ENCODE results near the gene SEMA4D.
A peak's percentile ranks its signal among the peaks of the same experiment; 100 is the strongest.
"Not testable (repeated sequence)": the region's sequence is repeated elsewhere in the genome, so short reads cannot be mapped to it uniquely, and the experiment has no call there.

The SEMA4D gene

GRCh38 chr9:89358985-89359384 lies 138.9 kb downstream of the SEMA4D start:
- peak in 18 of 56 donors; percentile 16 to 57 (median 32) for DNase-seq

- DNase-seq, result no peak
These were observed 139.5 kb downstream of the SEMA4D start for GRCh38 chr9:89358376-89358916.

- DNase-seq, result no peak
These were observed 140.3 kb downstream of the SEMA4D start for GRCh38 chr9:89357331-89358197.

- no peak for DNase-seq
These were observed 141.1 kb downstream of the SEMA4D start for GRCh38 chr9:89356782-89357181.

GRCh38 chr9:89354471-89354870 lies 143.4 kb downstream of the SEMA4D start:
- DNase-seq, result no peak

GRCh38 chr9:89353989-89354388 lies 143.9 kb downstream of the SEMA4D start:
- peak in 1 of 56 donors; percentile 13 for DNase-seq

- no peak for DNase-seq
These were observed 144.9 kb downstream of the SEMA4D start for GRCh38 chr9:89352874-89353649.

GRCh38 chr9:89352451-89352850 lies 145.5 kb downstream of the SEMA4D start:
- DNase-seq, result no peak

GRCh38 chr9:89351584-89352300 lies 146.2 kb downstream of the SEMA4D start:
- DNase-seq, result no peak

- DNase-seq, result no peak
These were observed 146.8 kb downstream of the SEMA4D start for GRCh38 chr9:89350988-89351557.

GRCh38 chr9:89349607-89350006 lies 148.3 kb downstream of the SEMA4D start:
- no peak for DNase-seq

GRCh38 chr9:89347651-89348050 lies 150.3 kb downstream of the SEMA4D start:
- no peak for DNase-seq

GRCh38 chr9:89346696-89347095 lies 151.2 kb downstream of the SEMA4D start:
- DNase-seq, result no peak

GRCh38 chr9:89345476-89345875 lies 152.4 kb downstream of the SEMA4D start:
- no peak for DNase-seq

- not testable (repeated sequence) for DNase-seq
These were observed 154.1 kb downstream of the SEMA4D start for GRCh38 chr9:89343812-89344211.

- no peak for DNase-seq
These were observed 155.0 kb downstream of the SEMA4D start for GRCh38 chr9:89342948-89343347.

GRCh38 chr9:89342213-89342612 lies 155.7 kb downstream of the SEMA4D start:
- no peak for DNase-seq

GRCh38 chr9:89340332-89340731 lies 157.6 kb downstream of the SEMA4D start:
- DNase-seq, result no peak

GRCh38 chr9:89339807-89340206 lies 158.1 kb downstream of the SEMA4D start:
- no peak for DNase-seq

- DNase-seq, result no peak
These were observed 167.4 kb downstream of the SEMA4D start for GRCh38 chr9:89330513-89330912.

GRCh38 chr9:89329917-89330316 lies 168.0 kb downstream of the SEMA4D start:
- no peak for DNase-seq

Data from nucleus accumbens (tissue), 56 donors.